Endothelial cell of umbilical vein (primary cell): ENCODE measurements around the gene JPH2. TPM values are rescaled to one million over a fixed set of nuclear protein-coding genes. Genes with fewer than 3 reads are reported as not detected.

Experiments
- BruUV-seq: library from RNA; stranded (reverse); fragments of 400-500 nt; replicated peaks from 2 replicates; lab custom pipeline; 2021; lab: Mats Ljungman, UMichigan
- CTCF ChIA-PET: fragments of 300-600, 350-600 bp; sonication (Branson Sonifier 250); formaldehyde crosslinking; loops from one replicate; lab custom pipeline; 2021; ENCODE audit warnings: antibody characterized with exemption, inconsistent platforms; lab: Charles Lee
- POLR2A ChIA-PET: fragments of 300-600, 350-600 bp; sonication (Branson Sonifier 250); formaldehyde crosslinking; loops from one replicate; lab custom pipeline; 2021; ENCODE audit warnings: antibody characterized with exemption, inconsistent platforms; lab: Charles Lee
- DNase-seq: peaks from one replicate; pipeline ENCODE4 v3.0.0-alpha.2; 2011; ENCODE audit warnings: low read depth, low spot score
- FAIRE-seq: peaks from 2 replicates; lab custom pipeline; 2011; peaks lifted over from hg19 to GRCh38; lab: Jason Lieb, UNC
- H2AFZ ChIP-seq: 2 replicates; pipeline ENCODE4 v1.6.0; 2012; ENCODE audit warnings: low read depth, low read length, control low read depth, inconsistent platforms
- H3K27ac ChIP-seq: 2 replicates; pipeline ENCODE4 v1.5.1; 2011; ENCODE audit warnings: low read depth, mild to moderate bottlenecking, control low read depth, low read length, moderate library complexity; ENCODE audit not compliant: insufficient read depth
- H3K27me3 ChIP-seq, 2 experiments: 2 replicates each; pipeline versions ENCODE4 v1.6.0 to v1.6.1; 2011; ENCODE audit warnings: low read length in 2 of 2, mixed read lengths in 1 of 2; ENCODE audit not compliant: control insufficient read depth in 2 of 2, insufficient read depth in 2 of 2
- H3K36me3 ChIP-seq, 2 experiments: 2 replicates in 1 of 2; 3 replicates in 1 of 2; pipeline ENCODE4 v1.5.1; 2011; ENCODE audit warnings: low read length in 2 of 2, mild to moderate bottlenecking in 1 of 2, moderate library complexity in 1 of 2; ENCODE audit not compliant: control insufficient read depth in 2 of 2, insufficient read depth in 2 of 2; ENCODE audit errors: extremely low read depth in 1 of 2
- H3K4me1 ChIP-seq: 3 replicates; pipeline ENCODE4 v1.5.1; 2011; ENCODE audit warnings: mild to moderate bottlenecking, low read length; ENCODE audit not compliant: control insufficient read depth, insufficient read depth; ENCODE audit errors: extremely low read depth
- H3K4me2 ChIP-seq: 2 replicates; pipeline ENCODE4 v1.6.1; 2011; ENCODE audit warnings: low read length, control low read depth, mixed read lengths; ENCODE audit not compliant: insufficient read depth
- H3K4me3 ChIP-seq, 3 experiments: fragments of 200-600 bp in 1 of 3; sonication (generic), shearing (Covaris generic) in 1 of 3; replicated peaks in 1 of 3; 2 replicates each; pipeline ENCODE4 v1.5.1; 2011 to 2016; ENCODE audit warnings: control low read depth in 3 of 3, low read length in 3 of 3, mild to moderate bottlenecking in 2 of 3, inconsistent platforms in 1 of 3, low read depth in 1 of 3, moderate library complexity in 1 of 3; ENCODE audit not compliant: insufficient read depth in 1 of 3
- H3K79me2 ChIP-seq: 2 replicates; pipeline ENCODE4 v1.6.0; 2012; ENCODE audit warnings: low read length, inconsistent platforms; ENCODE audit not compliant: control insufficient read depth, insufficient read depth
- H3K9ac ChIP-seq: replicated peaks from 2 replicates; pipeline ENCODE3; 2011; ENCODE audit warnings: low read length, control low read depth; ENCODE audit not compliant: insufficient read depth; ENCODE audit errors: extremely low read depth
- H3K9me1 ChIP-seq: replicated peaks from 3 replicates; pipeline ENCODE4 v1.6.0; 2011; ENCODE audit warnings: mild to moderate bottlenecking, low read length; ENCODE audit not compliant: control insufficient read depth, insufficient read depth; ENCODE audit errors: extremely low read depth
- H3K9me3 ChIP-seq: replicated peaks from 2 replicates; pipeline ENCODE4 v1.5.1; 2012; ENCODE audit warnings: low read length, inconsistent platforms; ENCODE audit not compliant: control insufficient read depth, insufficient read depth
- H4K20me1 ChIP-seq: replicated peaks from 2 replicates; pipeline ENCODE3; 2011; ENCODE audit warnings: mild to moderate bottlenecking, low read length; ENCODE audit not compliant: control insufficient read depth, insufficient read depth; ENCODE audit errors: extremely low read depth
- CTCF ChIP-seq, 2 donors: IDR thresholded peaks; 1 replicate in 1 of 2; 2 replicates in 1 of 2; pipeline ENCODE4 v1.5.1; 2011; ENCODE audit warnings: low read length in 2 of 2, mild to moderate bottlenecking in 2 of 2, moderate library complexity in 2 of 2, control low read depth in 1 of 2, inconsistent platforms in 1 of 2, low read depth in 1 of 2; ENCODE audit not compliant: insufficient read depth in 1 of 2; ENCODE audit errors: extremely low read depth in 1 of 2
- EZH2 ChIP-seq: IDR thresholded peaks from 2 replicates; pipeline ENCODE4 v1.6.1; 2012; ENCODE audit warnings: borderline replicate concordance, low read depth, mild to moderate bottlenecking, moderate library complexity, low read length, inconsistent platforms; ENCODE audit not compliant: severe bottlenecking
- POLR2A ChIP-seq: IDR thresholded peaks from 2 replicates; pipeline ENCODE4 v1.6.1; 2012; ENCODE audit warnings: low read depth, mild to moderate bottlenecking, control low read depth, low read length
- dilution Hi-C: fragments of 300-500 bp; cut with MboI; formaldehyde crosslinking; loops from one replicate; pipeline ENCODE4 v1.15.0; 2019; ENCODE audit warnings: low sequenced_read_pairs; ENCODE audit not compliant: extremely low pct_ligation_motif_present
- intact Hi-C: fragments of 100-400 bp; cut with micrococcal nuclease; formaldehyde crosslinking; loops from one replicate; pipeline ENCODE4 v1.10.0; 2022
- polyA plus RNA-seq, 4 experiments: library from polyadenylated mRNA; depleted of rRNA in 3 of 4; stranded (reverse) in 3 of 4; unstranded in 1 of 4; fragments of >200 nt; gene quantifications; 2 replicates each; pipeline versions ENCODE4 v1.2.1 to v1.2.3, GENCODE V29; 2011 to 2012; ENCODE audit warnings: missing spikeins in 1 of 4
- total RNA-seq: library from RNA; stranded (reverse); gene quantifications from 2 replicates; pipeline ENCODE4 v1.2.3, GENCODE V29; 2021

Gene JPH2
- total and polyA plus RNA-seq, 2 donors (not counting 3 experiments of a cell fraction or from before 2014, with no cell fraction given), result not detected

DNA sequence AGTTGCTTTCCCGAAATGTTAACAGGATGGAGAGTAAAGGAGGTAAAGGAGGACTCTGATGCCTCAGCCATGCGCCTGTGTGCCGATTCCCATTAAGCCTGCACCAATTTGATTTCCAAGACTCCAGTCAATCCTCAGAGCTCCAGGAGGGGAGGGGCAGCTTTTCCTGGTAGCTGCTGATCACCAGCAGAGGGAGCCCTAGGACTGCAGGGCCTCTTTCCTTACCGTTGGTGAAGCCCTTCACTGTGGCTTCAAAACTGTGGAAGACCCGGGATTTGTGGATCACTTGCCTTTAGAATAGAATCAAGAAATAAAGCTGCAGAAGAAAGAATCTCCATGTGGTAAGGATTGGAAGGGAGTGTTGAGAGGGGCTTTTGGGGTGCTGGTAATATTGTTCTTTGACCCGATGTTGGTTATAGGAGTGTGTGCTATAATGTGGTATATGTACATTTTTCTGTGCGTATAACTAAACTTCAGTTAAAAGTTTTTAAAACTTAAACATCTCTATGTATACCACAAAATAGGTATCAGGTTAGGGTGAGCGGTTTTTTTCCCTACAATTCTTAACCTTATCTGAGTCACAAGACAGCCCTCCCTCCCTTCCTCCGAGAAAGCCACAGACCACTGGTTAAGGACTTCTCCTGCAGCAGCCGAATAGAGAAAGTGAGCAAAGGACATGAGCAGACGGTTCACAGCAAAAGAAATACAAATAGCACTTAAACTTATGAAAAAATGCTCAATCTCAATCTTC, 30.5 kb upstream of the JPH2 start:
- FAIRE-seq (peak; percentile 82), DNase-seq (peak; percentile 55)
- BruUV-seq, result no TSS peak
- dilution Hi-C loops (no loop called here), intact Hi-C loops (loop anchor here (1.0 to 10.0 kb wide), 2 partner anchors 263 to 393 kb away; no protein-coding TSS in a partner anchor)
- Histone ChIP-seq H3K9ac (no peak overlapping the region), H3K4me2 (no peak overlapping the region), H3K9me1 (no peaks in the 10 kb centered on the region), H2AFZ (no peak overlapping the region), H4K20me1 (no peaks in the 10 kb centered on the region), H3K27ac (no peak overlapping the region), H3K27me3 (no peaks in the 10 kb centered on the region), H3K36me3 (peaks cover 0 to 1% of the 10 kb centered on the region in 2 experiments), H3K4me3 (no peak overlapping the region), H3K79me2 (no peaks in the 10 kb centered on the region), H3K9me3 (no peaks in the 10 kb centered on the region), H3K4me1 (no peaks in the 10 kb centered on the region)
- POLR2A ChIA-PET, result no interaction called here
- TF ChIP-seq CTCF (IDR thresholded peaks at IDR 0.05; ENCODE audit: extremely low read depth in 1 of 2, insufficient read depth in 1 of 2, low read depth in 1 of 2, low read length in 2 of 2) (peak; percentile 80 to 91), EZH2 (no peak)
- CTCF ChIA-PET, result interaction anchor here (0.5 to 9.7 kb wide), 26 partner anchors 13 to 468 kb away, joined by 3 to 199 read pairs (median 4); partner anchors contain the start of genes FITM2 and GDAP1L1

GRCh38 chr20:44215125-44215524, 28.1 kb upstream of the JPH2 start:
- dilution Hi-C loops, result no loop called here
- H3K27me3 ChIP-seq, result no peaks in the 10 kb centered on the region
- H3K4me1 ChIP-seq, result peaks cover 9% of the 10 kb centered on the region
- H3K9me3 ChIP-seq, result no peaks in the 10 kb centered on the region
- no peaks in the 10 kb centered on the region for H4K20me1 ChIP-seq
- TF ChIP-seq CTCF (IDR thresholded peaks at IDR 0.05; ENCODE audit: extremely low read depth in 1 of 2, insufficient read depth in 1 of 2, low read depth in 1 of 2, low read length in 2 of 2) (peak; percentile 70 to 81), POLR2A (no peak)
- no peak overlapping the region for H3K9ac ChIP-seq
- no peak overlapping the region for H3K4me2 ChIP-seq
- intact Hi-C loops, result loop anchor here (1.0 to 10.0 kb wide), 4 partner anchors 96 to 260 kb away; partner anchors contain the start of gene FITM2
- DNase-seq (peak; percentile 54), FAIRE-seq (peak; percentile 70)
- no peak overlapping the region for H3K4me3 ChIP-seq
- peaks cover 0 to 1% of the 10 kb centered on the region in 2 experiments for H3K36me3 ChIP-seq
- POLR2A ChIA-PET, result no interaction called here
- no peak overlapping the region for H3K27ac ChIP-seq
- peaks cover 2% of the 10 kb centered on the region for H3K79me2 ChIP-seq
- CTCF ChIA-PET, result interaction anchor here (1.2 to 9.7 kb wide), 4 partner anchors 97 to 468 kb away, joined by 3 to 199 read pairs (median 30); partner anchors contain the start of gene FITM2
- H3K9me1 ChIP-seq, result no peaks in the 10 kb centered on the region
- H2AFZ ChIP-seq, result no peak overlapping the region
- BruUV-seq, result no TSS peak
